Globus pallidus (tissue), 1 donor: ENCODE measurements around the gene NOL9.

ENCODE experiments used
- DNase-seq: peaks from one replicate; pipeline ENCODE4 v3.0.0-alpha.2; 2015; ENCODE audit warnings: low spot score

Gene NOL9

DNA sequence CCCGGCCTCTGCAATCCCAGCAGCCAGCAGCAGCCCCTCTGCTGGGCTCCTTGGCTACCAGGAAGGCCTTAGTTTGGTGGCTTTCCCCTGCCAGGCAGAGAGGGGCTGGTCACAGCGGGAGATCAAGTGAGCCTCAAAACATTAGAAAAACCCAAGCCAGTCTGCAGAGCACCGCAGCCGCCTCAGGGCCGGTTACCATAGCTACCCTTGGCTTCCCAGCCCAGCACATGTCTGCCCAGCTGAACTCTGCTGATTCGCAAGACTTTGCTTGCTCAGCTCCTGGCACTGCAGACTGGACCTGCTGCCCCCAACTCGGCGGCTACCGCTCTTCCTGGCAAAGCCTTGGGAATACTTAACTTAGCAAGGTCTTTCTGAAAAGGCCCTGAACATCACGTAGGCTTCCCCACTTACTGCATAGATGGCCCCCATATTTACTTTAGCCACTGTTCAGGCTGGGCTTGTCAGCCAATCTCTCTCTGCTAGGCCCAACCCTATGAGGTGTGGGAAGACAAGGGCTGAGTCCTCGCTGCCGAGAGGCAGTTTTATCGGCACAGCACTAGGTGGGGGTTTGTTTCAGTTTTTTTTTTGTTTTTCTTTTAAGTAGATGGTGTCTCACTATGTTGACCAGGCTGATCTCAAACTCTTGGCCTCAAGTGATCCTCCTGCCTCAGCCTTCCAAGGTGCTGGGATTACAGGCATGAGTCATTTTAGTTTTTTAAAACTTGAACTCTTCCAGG is 34.2 kb downstream of the NOL9 start:
- DNase-seq = peak; percentile 55

DNA sequence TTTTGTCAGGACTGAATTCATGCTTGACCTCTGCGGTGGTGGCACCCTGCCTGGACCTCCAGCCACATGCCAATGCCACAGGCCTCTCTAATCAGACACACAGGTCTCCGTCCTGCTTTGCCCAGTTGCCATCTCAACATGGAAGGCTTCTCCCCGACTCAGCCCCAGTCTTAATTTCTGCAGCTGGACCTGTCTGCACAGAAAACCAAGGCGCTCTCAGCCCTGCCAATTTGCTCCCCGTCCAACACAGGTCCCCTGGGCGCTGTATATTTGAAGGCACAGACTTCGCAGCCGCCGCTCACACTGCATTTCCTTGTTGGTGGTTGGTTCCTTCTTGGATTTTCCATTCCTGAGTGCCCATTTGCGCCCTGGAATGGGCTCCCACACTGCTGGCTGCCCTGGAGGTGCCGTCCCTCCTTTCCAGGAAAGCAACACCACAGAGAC is 34.8 kb downstream of the NOL9 start:
- no peak for DNase-seq

DNA sequence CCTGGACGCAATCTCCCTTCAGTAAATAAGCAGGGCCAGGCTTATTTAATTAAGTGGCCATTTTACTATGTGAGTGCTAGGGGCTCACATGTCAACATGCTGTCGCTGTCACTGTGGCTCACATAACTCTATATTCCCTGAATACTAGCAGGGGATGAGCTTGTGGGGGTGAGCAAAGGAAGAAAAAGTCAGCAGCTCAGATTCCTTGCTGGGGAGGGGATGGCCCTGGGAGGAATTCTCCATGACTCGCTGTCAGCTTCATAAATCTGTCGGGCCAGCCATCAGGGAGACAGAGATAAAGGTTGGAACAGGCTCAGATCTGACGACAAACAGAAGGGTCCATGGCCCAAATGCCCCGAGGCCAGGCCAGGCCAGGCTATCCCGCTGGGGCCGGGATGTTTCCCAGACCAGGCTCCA is 36.9 kb downstream of the NOL9 start:
- DNase-seq = no peak

DNA sequence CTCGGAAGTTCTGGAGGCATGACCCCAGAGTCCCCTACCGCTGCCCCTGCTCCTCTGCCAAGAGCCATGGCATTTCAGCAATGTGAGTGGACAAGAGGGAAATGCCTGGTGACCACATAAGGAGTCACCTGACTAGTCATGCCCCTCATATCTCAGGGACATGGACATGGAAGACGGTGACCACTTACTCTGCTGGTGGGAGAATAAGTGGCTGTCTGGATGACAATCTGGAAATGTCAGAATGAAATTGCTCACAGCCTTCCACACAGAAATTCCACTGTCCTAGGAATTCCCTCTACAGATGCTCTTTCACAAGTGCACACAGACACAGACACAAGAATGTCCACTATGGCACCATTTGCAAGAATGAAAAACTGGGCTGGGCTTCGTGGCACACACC is 38.5 kb downstream of the NOL9 start:
- no peak for DNase-seq

DNA sequence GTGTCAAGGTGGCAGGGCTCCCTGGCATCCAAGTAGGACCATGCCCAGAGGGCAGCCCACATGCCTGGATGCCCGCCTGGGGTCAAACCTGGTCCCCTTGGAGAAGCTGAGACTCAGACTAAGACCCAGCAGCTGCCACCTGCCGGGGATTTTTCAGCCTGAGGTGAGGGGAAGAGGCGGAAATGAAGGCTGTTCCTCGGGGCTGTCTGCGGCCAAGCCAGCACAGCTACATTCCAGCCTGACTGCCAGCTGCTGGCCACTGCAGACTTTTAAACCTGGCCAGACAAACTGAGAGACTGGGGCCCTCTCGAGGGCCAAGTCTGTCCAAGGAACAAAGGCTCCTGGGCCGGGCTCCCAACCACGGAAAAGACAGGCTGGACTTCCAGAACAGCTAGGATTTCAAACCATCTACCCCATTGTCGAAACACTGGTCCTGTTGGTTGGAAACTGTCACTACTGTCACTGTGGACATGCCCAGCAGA is 41.0 kb downstream of the NOL9 start:
- DNase-seq = no peak

- DNase-seq = no peak
Observed at GRCh38 chr1:6512908-6513280, 41.4 kb downstream of the NOL9 start.

DNA sequence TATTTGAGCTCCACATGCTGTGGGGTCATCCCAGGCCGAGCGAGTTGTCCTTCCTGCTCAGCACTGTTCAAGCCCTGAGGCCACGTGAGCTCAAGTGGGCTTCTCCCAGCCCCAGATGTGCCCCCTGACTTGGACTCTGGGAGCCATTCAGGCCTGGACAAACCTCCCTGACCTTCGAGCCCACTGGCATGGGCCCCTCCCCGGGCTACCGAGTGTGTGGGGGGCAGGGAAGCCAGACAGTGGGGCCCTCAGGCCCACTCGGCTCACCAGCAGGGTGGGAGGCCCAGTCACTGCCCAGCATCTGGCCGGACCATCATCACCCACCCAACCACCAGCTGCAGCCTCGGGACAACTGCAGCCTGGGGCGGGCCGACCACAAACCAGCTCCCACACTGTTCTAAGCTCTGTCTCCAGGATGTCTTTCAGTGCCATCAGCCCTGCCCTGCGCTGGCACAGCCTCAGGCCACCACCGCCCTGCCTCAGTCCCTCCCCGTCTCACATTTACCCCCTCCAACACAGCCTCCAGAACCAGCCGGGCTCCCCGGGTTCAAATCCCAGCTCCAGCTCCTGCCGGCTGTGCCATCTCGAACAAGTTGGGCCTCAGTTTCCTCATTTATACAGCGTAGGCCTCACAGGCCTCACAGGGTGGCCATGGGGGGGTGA is 41.9 kb downstream of the NOL9 start:
- DNase-seq = no peak

- no peak for DNase-seq
Observed at GRCh38 chr1:6511561-6512244, 42.6 kb downstream of the NOL9 start.

- no peak for DNase-seq
Observed at GRCh38 chr1:6511056-6511455, 43.3 kb downstream of the NOL9 start.

DNA sequence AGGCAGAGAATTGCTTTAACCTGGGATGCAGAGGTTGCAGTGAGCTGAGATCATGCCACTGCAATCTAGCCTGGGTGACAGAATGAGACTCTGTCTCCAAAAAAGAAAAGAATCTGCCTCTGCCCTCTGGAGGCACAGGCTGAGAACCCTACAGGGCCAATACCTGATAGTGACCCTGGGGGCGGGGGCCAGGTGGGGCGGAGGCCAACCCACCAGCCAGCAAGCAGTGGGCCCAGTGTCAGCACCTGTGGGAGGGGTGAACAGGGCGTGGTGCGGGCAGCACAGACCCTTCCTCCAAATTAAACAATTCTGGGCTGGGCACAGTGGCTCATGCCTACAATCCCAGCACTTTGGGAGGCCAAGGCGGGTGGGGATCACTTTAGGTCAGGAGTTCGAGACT is 43.8 kb downstream of the NOL9 start:
- DNase-seq = no peak

- DNase-seq = no peak
Observed at GRCh38 chr1:6509919-6510291, 44.4 kb downstream of the NOL9 start.

- DNase-seq = no peak
Observed at GRCh38 chr1:6509220-6509918, 44.9 kb downstream of the NOL9 start.

DNA sequence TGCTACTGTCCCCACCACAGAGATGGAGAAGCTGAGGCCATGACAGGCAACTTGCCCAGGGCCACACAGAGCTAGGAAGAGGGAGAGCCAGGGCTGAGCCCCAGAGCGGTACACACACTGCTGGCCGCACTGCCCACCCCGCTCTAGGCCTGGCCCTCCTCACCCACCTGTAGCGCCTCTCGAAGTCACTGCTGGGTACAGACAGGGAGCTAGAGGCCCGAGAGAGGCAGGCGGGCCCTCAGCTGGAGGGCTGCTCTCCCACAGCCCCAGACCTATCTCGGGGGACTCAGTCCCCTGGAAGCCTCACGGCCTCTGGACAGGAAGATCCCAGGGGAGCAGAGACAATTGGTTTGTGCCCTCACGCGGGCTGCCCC is 45.5 kb downstream of the NOL9 start:
- no peak for DNase-seq

DNA sequence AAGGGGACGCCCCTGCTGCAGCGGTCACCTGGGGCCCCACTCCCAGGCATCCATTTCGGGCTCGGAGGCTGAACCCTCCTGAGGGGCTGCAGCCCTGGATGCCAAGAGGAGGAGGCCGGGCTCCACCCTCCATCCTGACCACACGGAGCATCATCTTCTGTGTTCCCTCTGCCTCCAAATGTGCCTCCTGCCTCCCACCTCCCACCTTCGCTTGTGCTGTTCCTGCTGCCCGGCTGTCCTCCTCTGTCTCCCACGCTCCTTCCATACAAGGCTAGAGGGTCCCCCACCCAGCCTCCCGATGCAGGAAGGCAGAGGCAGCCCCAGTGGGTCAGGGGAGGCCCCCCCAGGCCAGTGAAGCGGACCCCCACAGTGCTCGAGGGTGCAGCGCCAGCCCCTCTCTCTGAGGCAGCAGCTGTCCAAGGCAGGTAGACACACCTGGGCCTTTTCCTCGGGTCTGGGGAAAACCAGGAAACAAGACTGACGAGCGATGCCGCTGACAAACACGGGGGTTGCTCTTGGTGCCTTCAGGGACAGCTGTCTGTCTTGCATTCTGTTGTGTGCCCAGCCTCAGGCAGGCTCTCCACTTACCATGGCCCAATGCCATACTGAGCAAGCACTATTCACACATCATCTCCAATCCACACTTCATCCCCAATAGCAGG is 46.0 kb downstream of the NOL9 start:
- no peak for DNase-seq

DNA sequence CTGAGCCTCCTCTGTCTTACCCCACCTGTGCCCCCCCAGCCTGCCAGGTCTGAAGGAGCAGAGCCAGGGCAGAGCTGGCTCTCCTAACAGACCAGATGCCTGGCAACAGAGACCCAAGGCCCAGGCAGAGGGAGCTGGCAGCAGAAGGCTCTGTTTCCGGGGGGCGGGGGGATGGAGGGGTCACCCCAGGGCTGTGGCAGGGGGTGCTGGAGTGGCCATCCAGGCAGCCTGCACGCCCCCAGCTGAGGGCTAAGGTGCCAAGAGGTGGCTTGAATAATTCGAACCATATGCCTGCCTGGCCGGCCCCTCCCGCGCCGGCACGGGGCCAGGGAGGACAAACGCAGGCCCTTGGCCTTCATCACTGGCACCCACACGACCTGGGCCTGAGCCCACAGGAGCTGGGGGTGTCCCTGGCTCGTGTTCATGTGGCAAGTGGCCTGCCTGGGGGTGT is 46.8 kb downstream of the NOL9 start:
- no peak for DNase-seq

GRCh38 chr1:6507037-6507428 is 47.3 kb downstream of the NOL9 start:
- no peak for DNase-seq

- no peak for DNase-seq
Observed at GRCh38 chr1:6506210-6507036, 47.9 kb downstream of the NOL9 start.

GRCh38 chr1:6505367-6506209 is 48.7 kb downstream of the NOL9 start:
- DNase-seq = no peak

- no peak for DNase-seq
Observed at GRCh38 chr1:6504887-6505286, 49.4 kb downstream of the NOL9 start.
